Activated T-helper 9 cell treated with anti-CD3 and anti-CD28 coated beads, Interleukin-2, amount 50 U/mL, for 16 hours (primary cell): ENCODE data around the gene PRRG1.
"Not testable (repeated sequence)": the region's sequence is repeated elsewhere in the genome, so short reads cannot be mapped to it uniquely, and the experiment has no call there.

ENCODE experiments used
- DNase-seq: peaks from one replicate; pipeline ENCODE4 v3.0.0-alpha.2; 2020; ENCODE audit warnings: low read depth

PRRG1 gene

GRCh38 chrX:37470711-37471110 lies 121.5 kb downstream of the PRRG1 start:
- no peak for DNase-seq

DNA sequence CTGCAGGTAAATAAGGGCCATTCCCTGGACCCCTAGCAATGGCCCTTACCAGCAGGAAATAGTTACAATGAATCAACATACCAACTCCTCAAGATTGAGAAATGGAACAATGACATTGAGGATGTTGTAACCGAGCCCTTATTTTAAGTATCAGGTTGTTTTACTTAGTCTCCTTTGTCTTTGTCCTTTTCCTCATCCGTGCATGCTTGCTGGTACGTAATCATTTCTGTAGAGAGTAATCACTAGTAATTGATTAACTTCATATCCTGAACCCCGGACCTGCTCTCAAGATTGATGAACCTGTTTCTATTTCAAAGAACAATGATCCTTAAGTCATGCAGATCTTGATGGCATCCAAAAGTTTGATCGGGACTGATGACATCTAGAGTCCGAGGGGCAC lies 123.7 kb downstream of the PRRG1 start:
- DNase-seq = no peak

DNA sequence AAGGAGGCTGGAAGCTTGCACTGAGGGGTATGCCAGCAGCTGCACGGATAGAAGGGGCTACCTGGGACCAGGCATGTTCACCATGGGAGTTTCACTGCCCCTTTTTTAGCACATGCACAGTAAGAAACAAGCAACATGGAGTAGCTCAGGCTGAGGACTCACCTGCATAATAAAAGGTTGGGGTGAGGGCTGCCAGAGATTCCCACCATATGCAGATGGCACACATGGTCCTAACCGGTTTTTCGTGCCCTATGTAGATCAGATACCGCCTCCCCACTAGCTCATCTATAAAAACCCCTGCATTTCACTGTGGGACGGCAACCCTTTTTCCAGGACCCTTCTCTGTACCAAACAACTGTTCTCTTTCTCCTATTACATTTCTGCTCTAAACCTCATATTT lies 125.3 kb downstream of the PRRG1 start:
- no peak for DNase-seq

GRCh38 chrX:37476571-37477170 lies 127.5 kb downstream of the PRRG1 start:
- DNase-seq = no peak

- DNase-seq = not testable (repeated sequence)
Observed at GRCh38 chrX:37484335-37484734, 135.2 kb downstream of the PRRG1 start.

DNA sequence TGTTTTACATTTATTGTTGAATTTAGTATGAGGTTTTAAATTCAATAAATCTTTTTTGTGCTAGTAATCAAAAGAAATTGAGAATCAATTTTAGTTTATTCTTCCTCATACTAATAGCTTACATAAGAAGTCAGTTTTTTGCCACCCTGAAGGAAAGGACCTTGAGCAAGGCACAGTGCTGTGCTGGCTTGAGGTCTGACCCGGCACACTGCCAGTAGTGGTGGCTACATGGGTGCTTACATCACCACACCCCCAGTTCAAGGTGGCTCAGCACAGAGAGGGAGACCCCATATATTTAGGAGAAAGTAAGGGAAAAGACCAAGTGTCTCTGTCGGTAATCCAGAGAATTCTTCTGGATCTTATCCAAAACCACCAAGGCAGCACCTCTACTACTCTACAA lies 136.3 kb downstream of the PRRG1 start:
- no peak for DNase-seq

GRCh38 chrX:37487271-37487670 lies 138.1 kb downstream of the PRRG1 start:
- no peak for DNase-seq

DNA sequence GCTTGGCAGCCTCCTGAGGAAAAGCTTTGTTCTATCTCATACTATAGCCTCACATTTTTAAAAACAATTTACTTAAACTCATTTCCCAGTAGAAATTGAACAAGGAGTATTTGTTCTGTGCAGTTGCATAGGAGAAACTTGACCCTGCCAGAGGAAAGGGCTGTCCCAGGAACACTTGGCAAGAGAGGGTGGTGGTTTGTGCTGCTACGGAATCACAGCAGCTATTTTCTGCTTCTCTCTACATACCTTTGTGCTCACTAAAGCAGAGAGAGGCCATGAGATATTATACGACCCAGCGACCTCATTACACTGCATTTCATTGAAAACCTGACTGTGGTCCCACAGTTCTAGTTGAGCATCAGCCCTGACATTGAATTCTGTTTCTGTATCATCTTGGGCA lies 139.2 kb downstream of the PRRG1 start:
- no peak for DNase-seq

- no peak for DNase-seq
Observed at GRCh38 chrX:37491686-37492085, 142.5 kb downstream of the PRRG1 start.

GRCh38 chrX:37495760-37496159 lies 146.6 kb downstream of the PRRG1 start:
- DNase-seq = not testable (repeated sequence)

- DNase-seq = not testable (repeated sequence)
Observed at GRCh38 chrX:37497126-37497525, 148.0 kb downstream of the PRRG1 start.

DNA sequence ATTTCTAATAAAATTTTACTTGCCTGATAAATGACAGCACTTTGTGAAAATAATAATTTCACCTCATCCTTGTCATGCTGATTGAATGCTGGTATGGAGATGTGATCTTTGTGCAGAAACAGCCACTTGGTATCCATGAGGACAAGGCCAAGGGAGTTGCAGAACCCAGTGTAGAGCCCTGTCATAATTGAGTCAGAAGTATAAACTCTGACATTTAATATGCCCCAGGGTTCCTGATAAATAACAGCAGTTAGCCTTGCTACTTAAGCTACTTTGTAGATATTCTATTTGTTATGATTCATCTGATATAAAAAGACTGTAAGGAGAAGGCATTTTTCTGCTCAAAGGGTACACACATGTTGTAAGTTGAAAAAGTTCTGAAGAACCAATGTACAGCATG lies 149.2 kb downstream of the PRRG1 start:
- DNase-seq = not testable (repeated sequence)

DNA sequence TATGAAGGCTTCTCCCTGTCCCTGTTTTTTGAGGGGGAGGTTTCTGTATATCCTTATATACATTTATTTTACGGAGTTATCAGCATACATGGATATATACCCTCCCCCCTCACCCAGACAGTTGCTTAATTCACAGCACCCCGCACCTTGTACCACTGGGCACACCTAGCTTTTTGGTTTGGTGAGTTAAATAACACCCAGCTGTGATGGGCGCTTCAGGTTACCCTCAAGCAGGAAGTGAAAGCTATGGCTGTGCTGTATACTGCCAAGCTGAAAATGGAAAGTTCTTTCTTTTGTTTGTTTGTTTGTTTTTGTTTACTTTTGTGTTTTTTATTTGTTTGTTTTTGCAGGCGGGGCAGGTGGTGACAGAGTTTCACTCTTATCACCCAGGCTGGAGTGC lies 150.5 kb downstream of the PRRG1 start:
- DNase-seq = not testable (repeated sequence)

DNA sequence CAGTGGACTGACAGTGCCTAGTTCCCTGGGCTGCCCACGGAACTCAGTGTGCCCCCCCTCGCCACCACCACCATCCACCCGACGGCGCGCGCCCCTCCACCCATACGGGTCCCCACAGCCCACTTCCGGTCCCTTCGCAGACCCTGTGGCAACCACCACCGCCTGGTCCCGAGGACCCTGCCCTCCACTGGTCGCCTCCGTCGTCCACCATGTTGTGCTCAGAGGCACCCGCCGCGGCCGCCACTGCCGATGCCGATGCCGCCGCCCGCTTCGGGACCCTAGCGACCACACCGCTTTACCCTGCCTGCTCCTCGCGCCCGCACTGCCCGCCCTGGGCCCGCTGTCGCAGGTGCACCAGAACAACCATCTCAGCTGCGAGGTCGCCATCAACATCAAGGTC lies 155.8 kb downstream of the PRRG1 start:
- DNase-seq = no peak
